Tibial artery (tissue), 4 donors: ENCODE results near the gene RIN3.

Source experiments
- DNase-seq, 2 donors: peaks; one replicate each; pipeline ENCODE4 v3.0.0-alpha.2; 2019
- H3K27ac ChIP-seq, 2 donors: fragments of 200-600 bp; sonication (generic) in 1 of 2; 1 replicate in 1 of 2; 2 replicates in 1 of 2; pipeline ENCODE4 v1.5.1; 2018 to 2019; ENCODE audit warnings: mild to moderate bottlenecking in 1 of 2
- H3K27me3 ChIP-seq, 2 donors: fragments of 200-600 bp; sonication (generic) in 1 of 2; one replicate each; pipeline versions ENCODE4 v1.5.1 to v1.6.0; 2016 to 2019
- H3K36me3 ChIP-seq, 3 donors: fragments of 200-600 bp; sonication (generic) in 2 of 3; one replicate each; pipeline ENCODE4 v1.5.1; 2016 to 2019; ENCODE audit warnings: mild to moderate bottlenecking in 2 of 3
- H3K4me1 ChIP-seq, 4 donors: fragments of 200-600 bp; sonication (generic) in 2 of 4; 1 replicate in 3 of 4; 2 replicates in 1 of 4; pipeline ENCODE4 v1.5.1; 2016 to 2019
- H3K4me3 ChIP-seq, 2 donors: fragments of 200-600 bp; sonication (generic) in 1 of 2; 1 replicate in 1 of 2; 2 replicates in 1 of 2; pipeline ENCODE4 v1.5.1; 2018 to 2019; ENCODE audit warnings: mild to moderate bottlenecking in 2 of 2
- H3K9me3 ChIP-seq, 3 donors: fragments of 200-600 bp; sonication (generic) in 1 of 3; one replicate each; pipeline ENCODE4 v1.5.1; 2016 to 2019
- CTCF ChIP-seq, 2 experiments: fragments of 200-600 bp in 1 of 2; fragments of 450-650 bp in 1 of 2; IDR thresholded peaks; one replicate each; pipeline ENCODE4 v1.5.1; 2017 to 2019; ENCODE audit warnings: antibody characterized with exemption in 2 of 2, mild to moderate bottlenecking in 1 of 2, moderate library complexity in 1 of 2
- intact Hi-C: fragments of 100-400 bp; cut with DNase I; formaldehyde crosslinking; loops from one replicate; pipeline ENCODE4 v1.15.0; 2023; ENCODE audit warnings: low total_unique reads

The RIN3 gene

GRCh38 chr14:92469515-92469914 lies 44.1 kb upstream of the RIN3 start:
- intact Hi-C loops: no loop called here
- H3K27me3 ChIP-seq: no peaks in the 10 kb centered on the region
- H3K27ac ChIP-seq: no peak overlapping the region
- H3K4me1 ChIP-seq: no peaks in the 10 kb centered on the region
- H3K36me3 ChIP-seq: no peaks in the 10 kb centered on the region
- peaks cover 0 to 11% (median 10%) of the 10 kb centered on the region in 3 donors for H3K9me3 ChIP-seq
- no peak for DNase-seq
- H3K4me3 ChIP-seq: no peak overlapping the region
- no peak for TF ChIP-seq CTCF (IDR thresholded peaks at IDR 0.05)

GRCh38 chr14:92470215-92470614 lies 43.4 kb upstream of the RIN3 start:
- no peaks in the 10 kb centered on the region for H3K36me3 ChIP-seq
- intact Hi-C loops: no loop called here
- no peak for TF ChIP-seq CTCF (IDR thresholded peaks at IDR 0.05)
- H3K27ac ChIP-seq: no peak overlapping the region
- no peaks in the 10 kb centered on the region for H3K4me1 ChIP-seq
- H3K4me3 ChIP-seq: no peak overlapping the region
- DNase-seq: no peak
- H3K27me3 ChIP-seq: no peaks in the 10 kb centered on the region
- H3K9me3 ChIP-seq: peaks cover 0 to 11% (median 10%) of the 10 kb centered on the region in 3 donors

GRCh38 chr14:92470811-92471210 lies 42.8 kb upstream of the RIN3 start:
- Histone ChIP-seq H3K36me3 (no peaks in the 10 kb centered on the region), H3K27ac (no peak overlapping the region), H3K4me1 (no peaks in the 10 kb centered on the region), H3K27me3 (no peaks in the 10 kb centered on the region), H3K9me3 (peaks cover 0 to 11% (median 10%) of the 10 kb centered on the region in 3 donors), H3K4me3 (no peak overlapping the region)
- TF ChIP-seq CTCF (IDR thresholded peaks at IDR 0.05): no peak
- intact Hi-C loops: no loop called here
- no peak for DNase-seq

- no peak for TF ChIP-seq CTCF (IDR thresholded peaks at IDR 0.05)
- Histone ChIP-seq H3K4me1 (no peaks in the 10 kb centered on the region), H3K9me3 (peaks cover 0 to 8% (median 6%) of the 10 kb centered on the region in 3 donors), H3K27ac (no peak overlapping the region), H3K4me3 (no peak overlapping the region), H3K36me3 (no peaks in the 10 kb centered on the region), H3K27me3 (no peaks in the 10 kb centered on the region)
- intact Hi-C loops: no loop called here
- DNase-seq: no peak
Observed at GRCh38 chr14:92471919-92472318, 41.7 kb upstream of the RIN3 start.

GRCh38 chr14:92472860-92473259 lies 40.7 kb upstream of the RIN3 start:
- Histone ChIP-seq H3K9me3 (no peaks in the 10 kb centered on the region), H3K4me3 (no peak overlapping the region), H3K36me3 (no peaks in the 10 kb centered on the region), H3K4me1 (no peaks in the 10 kb centered on the region), H3K27me3 (no peaks in the 10 kb centered on the region), H3K27ac (no peak overlapping the region)
- TF ChIP-seq CTCF (IDR thresholded peaks at IDR 0.05): no peak
- intact Hi-C loops: no loop called here
- DNase-seq: no peak
